Mesenteric fat pad (tissue), 1 donor: ENCODE results near the gene UBE2O. TPM values are rescaled to one million over a fixed set of nuclear protein-coding genes. Genes with fewer than 3 reads are reported as not detected.

Experiments
- DNase-seq: peaks from one replicate; pipeline ENCODE4 v3.0.0-alpha.2; 2020; ENCODE audit warnings: low spot score
- total RNA-seq: library from RNA; stranded (reverse); fragmentation: NEBNext Ultra II Directional; extraction: Animal tissue kit (Norgen Biotek cat#: 25700); gene quantifications from one replicate; pipeline ENCODE4 v1.2.1, GENCODE V29; 2021
- donor health status: DM: yes; HTN: yes; CAD: no.

UBE2O gene
- total RNA-seq, 1 donor from 2014 or later = 20.4 TPM

DNA sequence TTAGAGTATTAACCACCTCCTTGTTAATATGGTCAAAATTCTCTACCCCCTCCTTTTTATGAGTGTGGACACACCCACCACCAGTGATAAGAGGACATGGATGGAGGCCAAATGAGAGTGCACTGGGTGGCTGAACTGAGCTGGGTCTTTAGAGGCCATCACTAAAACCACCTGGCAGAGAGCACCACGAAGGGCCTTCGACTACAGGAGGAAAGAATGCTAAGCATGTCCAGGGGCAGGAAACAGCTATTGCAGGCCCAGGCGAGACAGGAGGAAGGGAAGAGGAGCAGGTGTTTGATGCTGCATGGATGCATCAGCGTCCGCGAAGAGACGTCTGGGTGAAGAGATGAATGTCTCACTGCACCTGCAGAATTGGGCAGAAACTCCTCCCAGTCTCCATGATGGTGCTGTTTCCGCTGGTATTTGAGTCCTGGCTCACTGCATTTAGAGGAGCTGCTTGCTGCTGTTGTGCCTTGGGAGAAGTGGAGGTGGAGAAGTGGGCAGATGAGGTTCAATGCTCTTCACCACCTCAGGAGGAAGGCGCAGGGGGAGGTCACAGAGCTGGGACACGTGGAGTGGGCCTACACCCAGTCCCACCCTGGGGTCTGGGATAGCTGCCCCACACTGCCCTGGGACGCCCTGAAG is 35.3 kb downstream of the UBE2O start:
- no peak for DNase-seq

GRCh38 chr17:76416899-76417298 is 36.1 kb downstream of the UBE2O start:
- DNase-seq = no peak

- no peak for DNase-seq
Observed at GRCh38 chr17:76416457-76416856, 36.5 kb downstream of the UBE2O start.

- DNase-seq = no peak
Observed at GRCh38 chr17:76415786-76416185, 37.2 kb downstream of the UBE2O start.

DNA sequence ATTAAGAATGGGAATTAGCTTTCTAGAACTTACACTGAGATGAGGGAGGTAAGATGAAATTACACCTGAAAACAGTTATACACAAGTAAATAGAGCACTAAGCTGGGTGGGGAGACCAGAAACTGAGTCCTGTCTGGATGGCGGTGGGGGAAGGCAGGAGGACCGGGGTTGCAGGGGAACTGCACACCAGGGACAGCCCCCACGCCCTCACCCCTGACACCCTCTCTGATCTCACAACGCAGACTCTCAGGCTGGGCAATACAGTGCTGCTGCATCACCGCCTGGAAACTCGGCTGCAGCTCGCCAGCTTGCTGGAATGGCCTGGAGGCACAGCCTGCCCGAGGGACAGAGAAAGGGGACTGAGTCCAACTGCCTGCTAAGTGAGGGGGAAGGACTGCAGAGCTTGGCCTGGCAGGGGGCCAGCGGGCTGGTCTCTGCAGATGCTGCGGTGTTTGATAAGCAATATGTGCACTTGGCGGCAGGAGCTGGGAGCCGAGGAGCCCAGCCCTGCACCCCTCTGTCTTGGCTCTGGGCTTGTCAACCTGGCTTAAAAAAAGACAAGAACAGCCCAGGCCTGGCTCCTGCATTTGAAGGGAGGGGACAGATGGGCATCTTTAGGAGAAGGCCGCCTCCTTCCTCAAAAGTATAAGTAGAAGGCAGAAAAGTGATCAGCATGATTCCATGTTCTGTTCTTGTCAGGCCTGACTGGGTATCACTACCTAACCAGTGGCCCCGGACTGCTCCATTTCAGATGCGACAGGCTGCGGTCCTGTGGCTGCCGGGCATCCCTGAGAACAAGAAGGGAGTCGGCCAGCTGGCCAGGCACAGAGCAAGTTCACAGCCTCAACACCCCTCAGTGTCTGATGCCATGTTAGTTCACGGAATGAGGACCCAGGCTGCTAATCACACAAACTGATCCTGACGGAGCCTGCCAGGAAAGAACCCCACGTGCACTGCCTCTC is 38.3 kb downstream of the UBE2O start:
- DNase-seq = no peak

- no peak for DNase-seq
Observed at GRCh38 chr17:76411247-76411646, 41.7 kb downstream of the UBE2O start.

DNA sequence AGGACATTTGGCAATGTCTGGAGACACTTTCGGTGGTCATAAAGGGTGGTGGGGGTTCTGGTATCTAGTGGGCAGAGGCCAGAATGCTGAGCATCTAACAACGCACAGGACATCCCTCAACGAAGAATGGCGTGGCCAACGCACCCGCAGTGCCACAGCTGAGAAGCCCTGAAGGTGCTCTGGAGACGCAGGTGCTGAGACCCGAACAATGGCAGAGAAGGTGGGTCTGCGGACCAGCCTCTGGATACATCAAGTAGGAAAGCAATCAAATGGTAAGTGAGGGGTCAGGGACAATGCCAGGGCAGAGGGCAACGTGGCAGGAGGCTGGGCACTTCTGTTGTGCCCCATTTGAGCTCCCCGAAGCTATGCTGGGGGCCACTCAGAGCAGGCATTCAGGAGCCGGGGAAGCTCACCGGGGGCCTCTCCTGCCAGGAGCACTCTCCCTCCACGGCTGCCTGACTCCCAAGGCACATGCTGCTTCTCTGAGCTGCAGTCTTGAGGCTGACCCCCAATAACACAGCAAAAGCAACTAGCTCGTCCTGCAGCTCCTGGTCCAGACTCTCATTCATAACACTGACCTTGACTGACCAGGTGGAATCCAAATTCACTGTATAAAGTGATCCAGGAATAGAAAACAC is 42.5 kb downstream of the UBE2O start:
- DNase-seq = no peak

- no peak for DNase-seq
Observed at GRCh38 chr17:76408037-76408849, 44.7 kb downstream of the UBE2O start.

GRCh38 chr17:76407509-76407908 is 45.4 kb downstream of the UBE2O start:
- DNase-seq = no peak

DNA sequence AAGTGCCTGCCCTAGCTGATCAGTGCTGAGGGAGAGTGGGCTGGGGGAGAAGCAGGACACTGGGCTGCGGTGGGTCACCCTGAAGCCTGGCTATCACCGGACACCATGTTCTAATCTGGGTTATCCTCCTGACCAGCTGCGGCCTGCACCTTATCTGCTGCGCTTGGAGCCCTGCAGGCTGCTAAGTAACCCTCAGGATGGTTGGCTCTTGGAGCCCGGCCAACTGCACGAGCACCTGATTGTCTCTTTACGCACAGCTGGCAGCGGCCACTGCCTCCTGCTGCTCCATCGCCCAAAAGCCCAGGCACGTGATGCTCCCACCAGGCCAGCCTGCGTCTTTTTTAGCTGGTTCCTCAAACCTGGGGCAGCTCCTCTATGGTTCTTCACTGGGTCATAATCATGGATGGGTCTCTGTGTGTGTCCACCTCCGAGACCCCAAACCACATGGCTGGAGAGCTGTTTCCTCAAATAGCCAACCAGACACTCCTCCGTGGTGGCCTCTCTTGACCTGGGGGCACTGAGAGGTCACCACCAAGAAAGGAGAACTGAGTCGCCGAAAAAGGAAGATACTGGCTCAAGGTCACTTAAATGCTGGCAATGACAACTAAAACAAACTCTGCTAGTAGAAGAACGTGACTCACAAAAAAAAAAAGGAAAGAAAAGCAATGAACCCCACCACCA is 46.8 kb downstream of the UBE2O start:
- DNase-seq = no peak

GRCh38 chr17:76405607-76405966 is 47.4 kb downstream of the UBE2O start:
- no peak for DNase-seq

- DNase-seq = no peak
Observed at GRCh38 chr17:76404976-76405563, 47.9 kb downstream of the UBE2O start.

GRCh38 chr17:76404256-76404655 is 48.7 kb downstream of the UBE2O start:
- DNase-seq = no peak

DNA sequence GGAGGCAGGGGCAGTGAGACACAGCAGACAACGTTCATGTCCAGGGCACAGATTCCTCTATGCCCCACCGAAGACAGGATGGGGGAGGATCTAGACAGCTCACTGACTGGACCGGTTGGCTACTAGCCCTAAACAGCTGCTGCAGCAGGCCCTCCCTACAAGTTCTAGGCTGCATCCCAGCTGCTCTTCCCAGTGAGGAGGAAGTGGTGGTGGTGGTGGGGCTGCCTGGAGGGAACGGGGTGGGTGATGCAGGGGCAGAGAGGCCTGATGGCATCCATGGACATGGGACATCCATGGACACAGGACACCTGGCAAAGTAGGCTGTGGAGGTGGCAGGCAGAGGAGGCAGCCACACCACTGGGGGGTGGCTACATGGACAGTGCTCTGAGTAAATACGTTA is 50.2 kb downstream of the UBE2O start:
- no peak for DNase-seq

DNA sequence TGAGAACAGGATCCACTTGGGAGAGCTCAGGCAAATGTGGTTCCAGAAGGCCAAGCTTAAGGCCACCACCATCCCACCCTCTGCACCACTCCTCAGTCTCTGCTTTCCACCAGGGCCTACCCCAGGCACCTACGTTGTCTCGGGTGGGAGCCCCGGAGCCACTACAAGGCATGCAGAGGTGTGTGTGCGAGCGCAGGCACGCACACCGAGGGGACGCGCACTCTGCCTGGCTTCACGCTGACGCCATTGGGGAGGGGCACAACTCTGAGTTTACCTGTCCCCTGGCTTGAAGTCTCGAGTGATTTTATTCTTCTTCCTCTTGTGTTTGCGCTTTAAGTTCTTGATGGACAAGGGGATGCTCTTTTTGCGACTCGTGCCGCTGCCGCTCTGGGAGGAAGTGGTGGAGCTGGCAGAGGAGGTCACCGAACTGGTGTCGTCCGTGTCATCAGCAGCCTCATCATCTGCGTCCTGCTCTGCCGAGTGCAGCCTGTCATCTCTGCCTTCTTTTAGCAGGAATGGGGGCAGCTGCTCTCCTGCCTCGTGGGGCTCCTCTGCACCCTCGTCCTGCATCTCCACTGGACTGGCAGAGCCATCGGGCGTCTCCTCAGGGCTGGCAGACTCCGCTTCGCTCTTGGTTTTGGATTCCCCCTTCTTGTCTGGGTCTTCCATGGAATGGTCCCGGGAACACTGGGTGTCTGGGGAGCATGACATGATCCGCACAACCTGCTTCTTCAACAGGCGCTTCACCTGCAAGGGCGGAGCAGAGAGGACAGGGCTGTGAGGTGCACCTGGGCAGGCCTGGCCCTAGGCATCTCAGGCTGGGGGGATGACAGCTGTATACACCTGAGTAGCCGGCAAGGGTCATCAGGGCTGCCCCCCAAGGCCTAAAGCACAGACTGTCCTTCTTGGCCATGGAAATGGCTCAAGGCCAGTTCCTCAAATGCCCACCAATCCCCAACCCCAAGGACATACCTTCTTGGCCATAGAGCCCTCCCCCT is 53.5 kb downstream of the UBE2O start:
- no peak for DNase-seq

GRCh38 chr17:76398523-76399174 is 54.3 kb downstream of the UBE2O start:
- no peak for DNase-seq

GRCh38 chr17:76397687-76398522 is 55.0 kb downstream of the UBE2O start:
- no peak for DNase-seq

DNA sequence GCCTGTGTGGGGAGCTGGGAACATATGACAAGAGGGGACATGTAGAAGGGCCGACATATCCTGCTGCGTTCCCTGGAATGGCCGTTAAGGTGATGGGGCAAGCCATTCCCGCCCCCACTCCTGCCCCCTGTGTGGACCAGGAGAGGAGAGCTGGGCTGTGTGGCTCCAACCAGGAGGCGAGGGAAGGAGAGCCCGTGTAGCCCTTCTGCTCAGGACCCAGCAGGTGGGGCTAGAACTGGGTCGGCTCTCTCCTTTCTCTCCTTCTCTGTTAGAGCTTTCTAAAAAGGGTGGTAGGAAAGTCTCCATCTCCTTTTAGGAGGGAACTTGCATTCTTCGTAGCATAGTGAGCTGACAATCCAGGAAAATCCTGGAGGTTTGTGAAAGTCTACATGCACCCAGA is 55.8 kb downstream of the UBE2O start:
- DNase-seq = no peak
